Panc1 (cell line): Measurements from ENCODE around the gene ELP2. TPM values are rescaled to one million over a fixed set of nuclear protein-coding genes. Genes with fewer than 3 reads are reported as not detected.

Experiments used
- ATAC-seq: fragments of 200-7000 bp; cut with Tn5 transposase; 2 replicates; pipeline ENCODE4 v1.9.1; 2020; ENCODE audit warnings: mild to moderate bottlenecking, moderate library complexity
- BruUV-seq: library from RNA; stranded (reverse); fragments of 400-500 nt; replicated peaks from 2 replicates; lab custom pipeline; 2021; lab: Mats Ljungman, UMichigan
- CTCF ChIA-PET: fragments of 300-600 bp; sonication (Branson Sonifier 250); formaldehyde crosslinking; loops from one replicate; lab custom pipeline; 2022; ENCODE audit warnings: antibody characterized with exemption; lab: Charles Lee
- POLR2A ChIA-PET: fragments of 300-600 bp; sonication (Branson Sonifier 250); formaldehyde crosslinking; loops from one replicate; lab custom pipeline; 2022; ENCODE audit warnings: antibody characterized with exemption; lab: Charles Lee
- DNase-seq: peaks from one replicate; pipeline ENCODE4 v3.0.0-alpha.2; 2010; ENCODE audit warnings: low read depth, low spot score
- H3K27ac ChIP-seq: 2 replicates; pipeline ENCODE4 v1.5.1; 2011; ENCODE audit warnings: mild to moderate bottlenecking, low read length, inconsistent platforms
- H3K27me3 ChIP-seq: fragments of 200-500 bp; sonication (Bioruptor generic); 2 replicates; pipeline ENCODE4 v1.6.0; 2014; ENCODE audit warnings: low read length, inconsistent platforms; ENCODE audit not compliant: control insufficient read depth, insufficient read depth
- H3K36me3 ChIP-seq: fragments of 200-500 bp; sonication (Bioruptor generic); 2 replicates; pipeline ENCODE4 v1.5.1; 2014; ENCODE audit warnings: inconsistent platforms, mild to moderate bottlenecking, low read length, moderate library complexity; ENCODE audit not compliant: control insufficient read depth, insufficient read depth
- H3K4me1 ChIP-seq: 2 replicates; pipeline ENCODE4 v1.5.1; 2011; ENCODE audit warnings: inconsistent platforms, mild to moderate bottlenecking, low read length, moderate library complexity; ENCODE audit not compliant: control insufficient read depth, insufficient read depth
- H3K4me3 ChIP-seq, 2 experiments: 2 replicates each; pipeline ENCODE4 v1.5.1; 2011 to 2012; ENCODE audit warnings: low read depth in 2 of 2, low read length in 2 of 2, mild to moderate bottlenecking in 2 of 2, inconsistent platforms in 1 of 2, moderate library complexity in 1 of 2
- H3K9me3 ChIP-seq: fragments of 200-500 bp; sonication (Bioruptor generic); 2 replicates; pipeline ENCODE4 v1.5.1; 2014; ENCODE audit warnings: low read depth, mild to moderate bottlenecking, inconsistent platforms, low read length, moderate library complexity; ENCODE audit not compliant: control insufficient read depth, insufficient read depth
- CTCF ChIP-seq: fragments of 450-650 bp; IDR thresholded peaks from 2 replicates; pipeline ENCODE4 v1.5.1; 2017; ENCODE audit warnings: mild to moderate bottlenecking
- POLR2AphosphoS5 ChIP-seq: IDR thresholded peaks from 2 replicates; pipeline ENCODE4 v1.6.1; 2012; ENCODE audit warnings: mild to moderate bottlenecking, low read depth, low read length, moderate library complexity
- REST ChIP-seq, 2 experiments: IDR thresholded peaks; 2 replicates each; pipeline ENCODE4 v1.6.1; 2011 to 2012; ENCODE audit warnings: low read depth in 2 of 2, control low read depth in 1 of 2, low read length in 1 of 2, mild to moderate bottlenecking in 1 of 2, moderate library complexity in 1 of 2; ENCODE audit not compliant: insufficient read depth in 1 of 2
- SIN3A ChIP-seq: IDR thresholded peaks from 2 replicates; pipeline ENCODE4 v1.6.1; 2012; ENCODE audit warnings: low read depth, mild to moderate bottlenecking, low read length, moderate library complexity, borderline replicate concordance; ENCODE audit not compliant: insufficient read depth
- TCF7L2 ChIP-seq: IDR thresholded peaks from 2 replicates; pipeline ENCODE4 v1.6.1; 2011; ENCODE audit warnings: mild to moderate bottlenecking, low read depth, low read length, inconsistent platforms
- in situ Hi-C: cut with HindIII; loops from 2 replicates; pipeline ENCODE4 v1.10.0; 2016; ENCODE audit warnings: low sequenced_read_pairs, low pct_unique_long_range_greater_than_20kb
- intact Hi-C: fragments of 100-400 bp; cut with micrococcal nuclease; formaldehyde crosslinking; loops from one replicate; pipeline ENCODE4 v1.10.0; 2022; ENCODE audit not compliant: unreplicated experiment
- total RNA-seq: library from RNA; stranded (reverse); gene quantifications from one replicate; pipeline ENCODE4 v1.2.1, GENCODE V29; 2021; ENCODE audit not compliant: unreplicated experiment

ELP2 gene
- total RNA-seq, 1 experiment from 2014 or later: 48.8 TPM

- no peak overlapping the region for H3K4me3 ChIP-seq
- ATAC-seq (no peak), DNase-seq (no peak)
- H3K4me1 ChIP-seq: no peaks in the 10 kb centered on the region
- in situ Hi-C loops: no loop called here
- BruUV-seq: no TSS peak
- peaks cover 11% of the 10 kb centered on the region for H3K36me3 ChIP-seq
- no peaks in the 10 kb centered on the region for H3K27me3 ChIP-seq
- CTCF ChIA-PET: no interaction called here
- POLR2A ChIA-PET: no interaction called here
- no peaks in the 10 kb centered on the region for H3K9me3 ChIP-seq
- H3K27ac ChIP-seq: no peak overlapping the region
- intact Hi-C loops: no loop called here
- TF ChIP-seq SIN3A (no peak), TCF7L2 (no peak), REST (IDR thresholded peaks at IDR 0.05; ENCODE audit: insufficient read depth in 1 of 2, low read depth in 2 of 2, low read length in 1 of 2) (no peak), CTCF (no peak)
These were observed 17.4 kb upstream of the ELP2 start for GRCh38 chr18:36112302-36112701.

- intact Hi-C loops: no loop called here
- POLR2A ChIA-PET: no interaction called here
- CTCF ChIA-PET: no interaction called here
These were observed 15.4 kb upstream of the ELP2 start for GRCh38 chr18:36114251-36114650.

More at GRCh38 chr18:36114251-36114650, 15.4 kb upstream of the ELP2 start:
- in situ Hi-C loops: no loop called here
- TF ChIP-seq REST (IDR thresholded peaks at IDR 0.05; ENCODE audit: insufficient read depth in 1 of 2, low read depth in 2 of 2, low read length in 1 of 2): no peak
- no peak for TF ChIP-seq CTCF
- TF ChIP-seq POLR2AphosphoS5: no peak
- no peak for TF ChIP-seq SIN3A
- no peak for TF ChIP-seq TCF7L2
- BruUV-seq: no TSS peak
- Histone ChIP-seq H3K27me3 (no peaks in the 10 kb centered on the region), H3K9me3 (no peaks in the 10 kb centered on the region), H3K27ac (no peak overlapping the region), H3K36me3 (peaks cover 11% of the 10 kb centered on the region), H3K4me3 (no peak overlapping the region), H3K4me1 (no peaks in the 10 kb centered on the region)
- DNase-seq: no peak
- ATAC-seq: no peak
